Measurements from ENCODE around the gene RAI14. TPM values are rescaled to one million over a fixed set of nuclear protein-coding genes. Genes with fewer than 3 reads are reported as not detected.
"Not testable (repeated sequence)": the region's sequence is repeated elsewhere in the genome, so short reads cannot be mapped to it uniquely, and the experiment has no call there.

Gene RAI14
- total RNA-seq, 1 donor from 2014 or later = 30.7 TPM

DNA sequence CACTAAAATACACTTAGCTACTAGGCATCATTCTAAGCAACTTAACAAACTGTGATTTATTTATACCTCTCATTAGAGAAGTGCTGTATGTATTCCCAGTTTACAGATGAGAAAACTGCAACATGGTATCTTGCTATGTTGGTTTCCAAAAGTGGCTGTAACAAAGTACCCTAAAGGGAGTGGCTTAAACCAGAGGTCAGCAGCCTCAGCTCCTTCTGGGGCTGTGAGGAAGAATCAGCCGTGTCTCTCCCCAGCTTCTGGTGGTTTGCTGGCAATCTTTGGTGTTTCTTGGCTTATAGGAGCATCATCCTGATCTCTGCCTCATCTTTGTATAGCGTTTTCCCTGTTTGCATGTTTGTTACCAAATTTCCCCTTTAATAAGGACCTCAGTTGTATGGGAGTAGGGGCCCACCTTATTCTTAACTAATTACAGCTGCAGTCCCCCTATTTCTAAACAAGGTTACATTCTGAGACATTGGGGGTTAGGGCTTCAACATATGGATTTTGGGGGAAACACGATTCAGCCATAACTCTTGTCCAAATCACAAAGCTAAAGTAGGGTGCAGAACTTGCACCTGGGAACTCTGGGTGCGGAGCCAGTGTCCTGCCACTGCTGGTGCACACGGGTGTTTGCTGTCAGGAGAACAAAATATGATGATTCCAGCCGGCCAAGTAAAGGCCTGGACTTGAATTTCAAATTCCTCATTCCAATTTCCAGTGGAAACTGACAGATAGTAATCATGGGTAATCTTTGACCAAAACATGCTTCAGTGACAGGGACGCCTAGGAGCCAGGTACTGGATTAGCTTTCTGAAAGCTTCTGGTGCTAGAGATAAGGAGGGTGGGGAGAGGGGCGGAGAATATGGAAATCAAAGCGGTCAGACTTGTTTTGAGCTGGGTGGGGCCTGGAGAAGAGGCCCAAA lies 43.3 kb downstream of the RAI14 start:
- Histone ChIP-seq H3K4me1 (peaks cover 64% of the 10 kb centered on the region), H3K27ac (no peak overlapping the region), H3K27me3 (no peaks in the 10 kb centered on the region), H3K9me3 (no peaks in the 10 kb centered on the region), H3K36me3 (no peaks in the 10 kb centered on the region), H3K4me3 (no peak overlapping the region)
- intact Hi-C loops (cut with DNase I) = no loop called here
- TF ChIP-seq, protein P1, sequence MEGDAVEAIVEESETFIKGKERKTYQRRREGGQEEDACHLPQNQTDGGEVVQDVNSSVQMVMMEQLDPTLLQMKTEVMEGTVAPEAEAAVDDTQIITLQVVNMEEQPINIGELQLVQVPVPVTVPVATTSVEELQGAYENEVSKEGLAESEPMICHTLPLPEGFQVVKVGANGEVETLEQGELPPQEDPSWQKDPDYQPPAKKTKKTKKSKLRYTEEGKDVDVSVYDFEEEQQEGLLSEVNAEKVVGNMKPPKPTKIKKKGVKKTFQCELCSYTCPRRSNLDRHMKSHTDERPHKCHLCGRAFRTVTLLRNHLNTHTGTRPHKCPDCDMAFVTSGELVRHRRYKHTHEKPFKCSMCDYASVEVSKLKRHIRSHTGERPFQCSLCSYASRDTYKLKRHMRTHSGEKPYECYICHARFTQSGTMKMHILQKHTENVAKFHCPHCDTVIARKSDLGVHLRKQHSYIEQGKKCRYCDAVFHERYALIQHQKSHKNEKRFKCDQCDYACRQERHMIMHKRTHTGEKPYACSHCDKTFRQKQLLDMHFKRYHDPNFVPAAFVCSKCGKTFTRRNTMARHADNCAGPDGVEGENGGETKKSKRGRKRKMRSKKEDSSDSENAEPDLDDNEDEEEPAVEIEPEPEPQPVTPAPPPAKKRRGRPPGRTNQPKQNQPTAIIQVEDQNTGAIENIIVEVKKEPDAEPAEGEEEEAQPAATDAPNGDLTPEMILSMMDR (IDR thresholded peaks at IDR 0.05) = no peak
- TF ChIP-seq POLR2AphosphoS5 (IDR thresholded peaks at IDR 0.05; ENCODE audit: insufficient read depth in 1 of 2, low read depth in 1 of 2) = no peak
- TF ChIP-seq POLR2A (IDR thresholded peaks at IDR 0.05) = no peak
- DNase-seq (ENCODE audit: extremely low spot score in 2 of 2) = no peak

DNA sequence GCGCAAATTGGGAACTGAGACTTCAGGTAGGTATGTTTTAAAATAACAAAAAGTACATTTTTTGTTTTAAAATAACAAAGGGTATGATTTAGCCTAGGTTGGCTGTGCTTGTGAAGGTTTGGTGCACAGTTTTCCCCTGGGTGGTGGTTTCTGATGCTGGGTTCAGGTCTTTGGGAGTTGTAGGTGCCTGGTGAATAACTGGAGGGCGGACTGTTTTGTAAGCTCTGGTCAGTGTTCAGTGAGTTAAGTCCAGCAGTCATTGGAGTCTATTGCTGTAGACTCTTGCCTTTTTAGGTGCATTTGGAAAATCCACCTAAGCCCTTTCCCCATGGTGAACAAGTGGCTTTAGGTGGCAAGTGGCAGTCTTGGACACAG lies 43.9 kb downstream of the RAI14 start:
- Histone ChIP-seq H3K4me3 (no peak overlapping the region), H3K27me3 (no peaks in the 10 kb centered on the region), H3K36me3 (no peaks in the 10 kb centered on the region), H3K27ac (no peak overlapping the region), H3K9me3 (no peaks in the 10 kb centered on the region), H3K4me1 (peaks cover 58% of the 10 kb centered on the region)
- intact Hi-C loops (cut with DNase I) = no loop called here
- no peak for DNase-seq (ENCODE audit: extremely low spot score in 2 of 2)
- TF ChIP-seq POLR2A (IDR thresholded peaks at IDR 0.05) (no peak), POLR2AphosphoS5 (IDR thresholded peaks at IDR 0.05; ENCODE audit: insufficient read depth in 1 of 2, low read depth in 1 of 2) (no peak)
- TF ChIP-seq, protein P1 (IDR thresholded peaks at IDR 0.05) = no peak

DNA sequence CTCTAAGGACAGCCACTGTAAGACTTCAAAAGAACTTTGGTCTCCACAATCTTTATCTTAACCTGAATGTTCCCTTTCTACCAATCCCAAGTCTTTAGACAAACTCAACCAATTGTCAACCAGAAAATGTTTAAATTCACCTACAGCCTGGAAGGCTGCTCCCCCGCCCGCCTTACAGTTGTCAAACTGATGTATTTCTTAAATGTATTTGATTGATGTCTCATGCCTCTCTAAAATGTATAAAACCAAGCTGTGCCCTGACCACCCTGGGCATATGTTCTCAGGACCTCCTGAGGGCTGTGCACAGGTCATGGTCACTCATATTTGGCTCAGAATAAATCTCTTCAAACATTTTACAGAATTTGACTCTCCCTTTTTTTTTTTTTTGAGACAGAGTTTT lies 45.3 kb downstream of the RAI14 start:
- H3K9me3 ChIP-seq; H3K4me3 ChIP-seq; intact Hi-C loops (cut with DNase I); H3K27ac ChIP-seq; H3K36me3 ChIP-seq; DNase-seq (ENCODE audit: extremely low spot score in 2 of 2); H3K27me3 ChIP-seq: not testable (repeated sequence)
- H3K4me1 ChIP-seq = peaks cover 53% of the 10 kb centered on the region

DNA sequence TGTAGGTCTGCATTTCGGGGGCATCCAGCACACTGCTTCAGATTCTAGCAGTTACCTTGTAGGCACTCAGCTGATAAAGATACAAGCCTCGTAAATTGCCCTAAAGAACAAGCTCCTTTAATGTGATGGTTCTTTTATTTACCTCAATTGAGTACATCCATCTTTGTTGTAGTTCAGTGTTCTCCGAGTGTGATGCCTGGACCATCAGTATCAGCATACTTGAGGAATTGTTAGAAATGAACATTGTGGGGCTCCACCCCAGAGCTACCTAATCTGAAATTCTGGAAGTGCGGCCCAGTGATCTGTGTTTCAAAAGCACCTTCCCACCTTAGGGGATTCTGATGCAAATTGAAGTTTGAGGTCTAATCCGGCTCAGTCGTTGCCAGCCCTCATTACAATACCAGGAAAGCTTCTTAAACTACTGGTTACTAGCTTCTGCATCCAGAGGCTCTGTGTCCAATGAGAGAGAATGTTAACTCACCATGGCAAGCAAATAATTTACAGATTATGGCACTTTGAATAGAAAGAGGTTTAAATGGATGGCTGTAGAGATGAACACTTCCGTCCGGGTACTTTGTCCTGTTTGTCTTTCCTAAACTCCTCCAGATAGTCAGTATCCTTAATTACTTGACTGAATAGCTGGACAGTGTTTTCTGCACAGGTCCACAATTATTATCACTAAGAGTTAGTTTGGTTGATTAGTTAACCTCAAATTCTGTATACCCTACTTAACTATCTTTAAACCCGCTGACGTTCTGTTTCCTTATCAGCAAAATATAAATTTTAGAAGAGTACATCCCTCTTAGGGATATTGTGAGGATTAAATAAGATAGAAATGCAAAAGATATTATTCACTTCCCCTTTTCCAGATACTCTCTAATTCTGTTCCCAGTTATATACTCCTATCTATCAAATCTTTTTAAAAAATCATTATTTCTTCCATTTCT lies 47.9 kb downstream of the RAI14 start:
- H3K9me3 ChIP-seq = no peaks in the 10 kb centered on the region
- no peak for DNase-seq (ENCODE audit: extremely low spot score in 2 of 2)
- peaks cover 55% of the 10 kb centered on the region for H3K4me1 ChIP-seq
- H3K27ac ChIP-seq = peak overlapping the region; percentile 36
- H3K4me3 ChIP-seq = no peak overlapping the region
- TF ChIP-seq POLR2AphosphoS5 (IDR thresholded peaks at IDR 0.05; ENCODE audit: insufficient read depth in 1 of 2, low read depth in 1 of 2) (no peak), POLR2A (IDR thresholded peaks at IDR 0.05) (no peak)
- TF ChIP-seq, protein P1 (IDR thresholded peaks at IDR 0.05) = no peak
- no peaks in the 10 kb centered on the region for H3K27me3 ChIP-seq
- intact Hi-C loops (cut with DNase I) = no loop called here
- no peaks in the 10 kb centered on the region for H3K36me3 ChIP-seq

DNA sequence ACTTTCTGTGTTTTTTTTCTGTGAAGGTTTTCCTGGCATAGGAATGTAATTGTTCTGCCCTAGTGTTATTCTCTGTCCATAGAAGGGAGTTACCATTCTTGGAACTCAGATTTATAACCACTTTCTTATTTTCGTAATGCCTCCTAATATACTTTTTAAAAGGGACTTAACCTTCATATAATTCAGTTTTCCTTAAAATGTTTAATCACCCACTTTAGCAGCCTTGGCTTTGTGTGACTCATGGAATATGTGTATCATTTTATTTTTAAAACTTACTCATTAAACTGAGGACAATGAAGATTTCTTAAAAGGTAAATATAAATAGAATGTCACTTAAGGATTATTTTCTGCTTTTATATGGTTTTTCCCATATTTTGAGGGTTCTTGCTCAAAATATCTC lies 50.0 kb downstream of the RAI14 start:
- no peaks in the 10 kb centered on the region for H3K36me3 ChIP-seq
- no peak for DNase-seq (ENCODE audit: extremely low spot score in 2 of 2)
- H3K4me3 ChIP-seq = no peak overlapping the region
- peaks cover 35% of the 10 kb centered on the region for H3K4me1 ChIP-seq
- TF ChIP-seq POLR2AphosphoS5 (IDR thresholded peaks at IDR 0.05; ENCODE audit: insufficient read depth in 1 of 2, low read depth in 1 of 2) (no peak), POLR2A (IDR thresholded peaks at IDR 0.05) (no peak)
- TF ChIP-seq, protein P1 (IDR thresholded peaks at IDR 0.05) = no peak
- peak overlapping the region; percentile 30 for H3K27ac ChIP-seq
- H3K9me3 ChIP-seq = no peaks in the 10 kb centered on the region
- intact Hi-C loops (cut with DNase I) = no loop called here
- no peaks in the 10 kb centered on the region for H3K27me3 ChIP-seq

All from vagina (tissue), 2 donors.